K562 (cell line): Measurements from ENCODE around the gene RTL10. TPM values are rescaled to one million over a fixed set of nuclear protein-coding genes. Genes with fewer than 3 reads are reported as not detected.

Experiments used
- ASH1L ChIP-seq: fragments of 450-650 bp; IDR thresholded peaks from 2 replicates; pipeline ENCODE4 v1.6.1; 2018; ENCODE audit warnings: borderline replicate concordance, mild to moderate bottlenecking, low read depth; ENCODE audit not compliant: partially characterized antibody
- DDX20 ChIP-seq: fragments of 450-650 bp; IDR thresholded peaks from 2 replicates; pipeline ENCODE4 v1.6.1; 2016; ENCODE audit warnings: missing genetic modification characterization, low read depth, mild to moderate bottlenecking, missing compliant biosample characterization, moderate library complexity
- HIVEP1 ChIP-seq: fragments of 250-450 bp; sonication (Bioruptor Pico); IDR thresholded peaks from 2 replicates; pipeline ENCODE4 v1.4.0; 2020; ENCODE audit warnings: mild to moderate bottlenecking
- JUN ChIP-seq, 2 experiments: sonication (generic) in 1 of 2; formaldehyde crosslinking in 1 of 2; IDR thresholded peaks; 2 replicates each; pipeline versions ENCODE4 v1.6.1 to v1.8.0; 2012 to 2022; ENCODE audit warnings: borderline replicate concordance in 2 of 2, mild to moderate bottlenecking in 2 of 2, improper control_type of control experiment in 1 of 2, low read depth in 1 of 2, low read length in 1 of 2, missing genetic modification reagents in 1 of 2
- NCOR1 ChIP-seq: fragments of 450-650 bp; IDR thresholded peaks from 2 replicates; pipeline ENCODE4 v1.6.1; 2016; ENCODE audit warnings: mild to moderate bottlenecking, moderate library complexity
- NUFIP1 ChIP-seq: fragments of 450-650 bp; IDR thresholded peaks from 2 replicates; pipeline ENCODE4 v1.6.1; 2018; ENCODE audit not compliant: partially characterized antibody
- PHB ChIP-seq: fragments of 250-450 bp; sonication (Bioruptor Pico); IDR thresholded peaks from 2 replicates; pipeline ENCODE4 v1.5.0; 2021
- ZBTB7A ChIP-seq: IDR thresholded peaks from 2 replicates; pipeline ENCODE4 v1.6.1; 2011; ENCODE audit warnings: low read depth, mild to moderate bottlenecking, low read length, moderate library complexity, borderline replicate concordance; ENCODE audit not compliant: control insufficient read depth
- ZNF184 ChIP-seq: sonication (generic); formaldehyde crosslinking; IDR thresholded peaks from 2 replicates; pipeline ENCODE4 v1.5.0; 2020; ENCODE audit warnings: missing genetic modification reagents
- ZNF217 ChIP-seq: sonication (generic); formaldehyde crosslinking; IDR thresholded peaks from 2 replicates; pipeline ENCODE4 v1.8.0; 2022; ENCODE audit warnings: mild to moderate bottlenecking, missing genetic modification reagents
- ZNF584 ChIP-seq: fragments of 200-800 bp; sonication (Bioruptor generic); IDR thresholded peaks from 2 replicates; pipeline ENCODE4 v1.6.1; 2016; ENCODE audit warnings: low read depth, mild to moderate bottlenecking, missing genetic modification characterization, missing compliant biosample characterization
- polyA plus RNA-seq, 8 experiments: library from polyadenylated mRNA; depleted of rRNA in 4 of 8; stranded (reverse) in 5 of 8; unstranded in 3 of 8; fragments of >200 nt; fragmentation: Nextera tagmentation in 2 of 8; fragmentation: Illumina TruSeq in 1 of 8; extraction: Ambion mirVana in 2 of 8; extraction: Trizol in 1 of 8; gene quantifications; 2 replicates each; pipeline versions ENCODE4 v1.2.1 to v1.2.3, GENCODE V29; 2011 to 2014; ENCODE audit warnings: inconsistent platforms in 1 of 8, missing spikeins in 1 of 8
- total RNA-seq, 7 experiments: library from RNA; depleted of rRNA in 6 of 7; stranded (reverse); fragments of >200 nt in 6 of 7; fragmentation: Illumina TruSeq in 2 of 7; extraction: Trizol in 2 of 7; gene quantifications; 2 replicates each; pipeline versions ENCODE4 v1.2.1 to v1.2.3, GENCODE V29; 2011 to 2021; ENCODE audit warnings: low replicate concordance in 1 of 7
- TF ChIP-seq, protein P1 (sequence below): fragments of 450-650 bp; formaldehyde crosslinking; IDR thresholded peaks from 2 replicates; pipeline ENCODE4 v1.4.0; 2020; ENCODE audit warnings: mild to moderate bottlenecking, moderate library complexity
- TF ChIP-seq, protein P2 (sequence below): fragments of 150-350 bp; conservative IDR thresholded peaks from 2 replicates; pipeline ENCODE4 v1.6.1; 2014; ENCODE audit warnings: low read length
- TF ChIP-seq, protein P3 (sequence below): sonication (generic); formaldehyde crosslinking; IDR thresholded peaks from 2 replicates; pipeline ENCODE4 v1.8.1; 2023; ENCODE audit warnings: mild to moderate bottlenecking, missing genetic modification reagents
- TF ChIP-seq, protein P4 (sequence below): fragments of 450-650 bp; formaldehyde crosslinking; IDR thresholded peaks from 2 replicates; pipeline ENCODE4 v1.4.0; 2020; ENCODE audit warnings: mild to moderate bottlenecking, moderate library complexity
- TF ChIP-seq, protein P5 (sequence below): fragments of 200-800 bp; sonication (Bioruptor generic); IDR thresholded peaks from 2 replicates; pipeline ENCODE4 v1.6.1; 2017; ENCODE audit warnings: missing genetic modification characterization, missing compliant biosample characterization
- TF ChIP-seq, protein P6 (sequence below): fragments of 450-650 bp; formaldehyde crosslinking; conservative IDR thresholded peaks from 2 replicates; pipeline ENCODE4 v1.4.0; 2022; ENCODE audit warnings: mild to moderate bottlenecking, missing genetic modification characterization

The RTL10 gene
- total and polyA plus RNA-seq, 9 of the 15 experiments (the other 6 are each of a cell fraction or from before 2014, with no cell fraction given), result 19.8 to 75.5 (median 32.5) TPM

DNA sequence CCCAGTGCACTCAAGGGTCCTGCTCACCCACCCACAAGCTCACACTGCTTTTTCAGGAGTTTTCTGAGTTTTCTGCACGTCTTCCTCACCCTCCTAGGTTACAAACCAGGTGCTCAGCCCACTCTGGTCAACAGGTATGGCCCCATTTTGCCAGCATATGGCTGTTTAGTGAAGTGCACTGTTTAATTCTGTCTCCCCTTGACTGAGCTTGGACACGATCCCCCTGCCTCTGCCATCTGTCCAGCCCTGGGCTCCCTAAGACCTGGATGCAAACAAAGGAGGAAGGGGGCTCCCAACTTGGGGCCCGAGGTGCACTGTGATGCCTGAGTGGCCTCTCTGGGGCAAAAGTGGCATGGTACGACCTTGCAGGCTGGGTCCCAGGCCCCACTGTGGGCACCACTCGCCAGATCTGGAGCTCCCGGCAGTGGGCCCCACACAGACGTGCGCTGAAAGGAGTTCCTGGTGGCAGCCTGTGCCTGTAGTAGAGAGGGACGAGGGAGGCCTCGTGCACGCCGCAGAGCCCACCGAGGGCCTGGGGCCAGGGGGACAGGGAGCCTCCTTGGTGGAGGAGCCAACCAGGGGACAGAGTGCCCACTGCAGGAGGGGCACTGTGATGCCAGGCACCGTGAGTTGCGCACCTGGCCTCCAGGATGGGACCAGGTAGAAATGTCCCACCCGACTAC is 49.6 kb upstream of the RTL10 start (continued):
- TF ChIP-seq NCOR1 (no peak), ZNF217 (CRISPR knock-in tag) (no peak), ZNF184 (0 out of 2 replicates have a peak, but pooled peaks have one; percentile 41), JUN (IDR thresholded peaks at IDR 0.05; ENCODE audit: borderline replicate concordance, low read depth, low read length) (no peak), JUN (CRISPR knock-in tag; IDR thresholded peaks at IDR 0.05; ENCODE audit: borderline replicate concordance) (no peak), ZBTB7A (no peak), DDX20 (tag) (no peak), ASH1L (no peak), ZNF584 (no peak), PHB (CRISPR knock-in tag) (peak; percentile 33; the same call in 1 of the 2 replicates), NUFIP1 (no peak), HIVEP1 (CRISPR knock-in tag) (peak; percentile 65; the same call in 1 of the 2 replicates)
- TF ChIP-seq, protein P1, sequence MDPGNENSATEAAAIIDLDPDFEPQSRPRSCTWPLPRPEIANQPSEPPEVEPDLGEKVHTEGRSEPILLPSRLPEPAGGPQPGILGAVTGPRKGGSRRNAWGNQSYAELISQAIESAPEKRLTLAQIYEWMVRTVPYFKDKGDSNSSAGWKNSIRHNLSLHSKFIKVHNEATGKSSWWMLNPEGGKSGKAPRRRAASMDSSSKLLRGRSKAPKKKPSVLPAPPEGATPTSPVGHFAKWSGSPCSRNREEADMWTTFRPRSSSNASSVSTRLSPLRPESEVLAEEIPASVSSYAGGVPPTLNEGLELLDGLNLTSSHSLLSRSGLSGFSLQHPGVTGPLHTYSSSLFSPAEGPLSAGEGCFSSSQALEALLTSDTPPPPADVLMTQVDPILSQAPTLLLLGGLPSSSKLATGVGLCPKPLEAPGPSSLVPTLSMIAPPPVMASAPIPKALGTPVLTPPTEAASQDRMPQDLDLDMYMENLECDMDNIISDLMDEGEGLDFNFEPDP (CRISPR knock-in tag), result no peak
- TF ChIP-seq, protein P2, sequence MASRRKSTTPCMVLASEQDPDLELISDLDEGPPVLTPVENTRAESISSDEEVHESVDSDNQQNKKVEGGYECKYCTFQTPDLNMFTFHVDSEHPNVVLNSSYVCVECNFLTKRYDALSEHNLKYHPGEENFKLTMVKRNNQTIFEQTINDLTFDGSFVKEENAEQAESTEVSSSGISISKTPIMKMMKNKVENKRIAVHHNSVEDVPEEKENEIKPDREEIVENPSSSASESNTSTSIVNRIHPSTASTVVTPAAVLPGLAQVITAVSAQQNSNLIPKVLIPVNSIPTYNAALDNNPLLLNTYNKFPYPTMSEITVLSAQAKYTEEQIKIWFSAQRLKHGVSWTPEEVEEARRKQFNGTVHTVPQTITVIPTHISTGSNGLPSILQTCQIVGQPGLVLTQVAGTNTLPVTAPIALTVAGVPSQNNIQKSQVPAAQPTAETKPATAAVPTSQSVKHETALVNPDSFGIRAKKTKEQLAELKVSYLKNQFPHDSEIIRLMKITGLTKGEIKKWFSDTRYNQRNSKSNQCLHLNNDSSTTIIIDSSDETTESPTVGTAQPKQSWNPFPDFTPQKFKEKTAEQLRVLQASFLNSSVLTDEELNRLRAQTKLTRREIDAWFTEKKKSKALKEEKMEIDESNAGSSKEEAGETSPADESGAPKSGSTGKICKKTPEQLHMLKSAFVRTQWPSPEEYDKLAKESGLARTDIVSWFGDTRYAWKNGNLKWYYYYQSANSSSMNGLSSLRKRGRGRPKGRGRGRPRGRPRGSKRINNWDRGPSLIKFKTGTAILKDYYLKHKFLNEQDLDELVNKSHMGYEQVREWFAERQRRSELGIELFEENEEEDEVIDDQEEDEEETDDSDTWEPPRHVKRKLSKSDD, result no peak
- TF ChIP-seq, protein P3, sequence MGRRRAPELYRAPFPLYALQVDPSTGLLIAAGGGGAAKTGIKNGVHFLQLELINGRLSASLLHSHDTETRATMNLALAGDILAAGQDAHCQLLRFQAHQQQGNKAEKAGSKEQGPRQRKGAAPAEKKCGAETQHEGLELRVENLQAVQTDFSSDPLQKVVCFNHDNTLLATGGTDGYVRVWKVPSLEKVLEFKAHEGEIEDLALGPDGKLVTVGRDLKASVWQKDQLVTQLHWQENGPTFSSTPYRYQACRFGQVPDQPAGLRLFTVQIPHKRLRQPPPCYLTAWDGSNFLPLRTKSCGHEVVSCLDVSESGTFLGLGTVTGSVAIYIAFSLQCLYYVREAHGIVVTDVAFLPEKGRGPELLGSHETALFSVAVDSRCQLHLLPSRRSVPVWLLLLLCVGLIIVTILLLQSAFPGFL, result no peak
- TF ChIP-seq, protein P4, sequence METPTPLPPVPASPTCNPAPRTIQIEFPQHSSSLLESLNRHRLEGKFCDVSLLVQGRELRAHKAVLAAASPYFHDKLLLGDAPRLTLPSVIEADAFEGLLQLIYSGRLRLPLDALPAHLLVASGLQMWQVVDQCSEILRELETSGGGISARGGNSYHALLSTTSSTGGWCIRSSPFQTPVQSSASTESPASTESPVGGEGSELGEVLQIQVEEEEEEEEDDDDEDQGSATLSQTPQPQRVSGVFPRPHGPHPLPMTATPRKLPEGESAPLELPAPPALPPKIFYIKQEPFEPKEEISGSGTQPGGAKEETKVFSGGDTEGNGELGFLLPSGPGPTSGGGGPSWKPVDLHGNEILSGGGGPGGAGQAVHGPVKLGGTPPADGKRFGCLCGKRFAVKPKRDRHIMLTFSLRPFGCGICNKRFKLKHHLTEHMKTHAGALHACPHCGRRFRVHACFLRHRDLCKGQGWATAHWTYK (CRISPR knock-in tag), result no peak
- TF ChIP-seq, protein P5, sequence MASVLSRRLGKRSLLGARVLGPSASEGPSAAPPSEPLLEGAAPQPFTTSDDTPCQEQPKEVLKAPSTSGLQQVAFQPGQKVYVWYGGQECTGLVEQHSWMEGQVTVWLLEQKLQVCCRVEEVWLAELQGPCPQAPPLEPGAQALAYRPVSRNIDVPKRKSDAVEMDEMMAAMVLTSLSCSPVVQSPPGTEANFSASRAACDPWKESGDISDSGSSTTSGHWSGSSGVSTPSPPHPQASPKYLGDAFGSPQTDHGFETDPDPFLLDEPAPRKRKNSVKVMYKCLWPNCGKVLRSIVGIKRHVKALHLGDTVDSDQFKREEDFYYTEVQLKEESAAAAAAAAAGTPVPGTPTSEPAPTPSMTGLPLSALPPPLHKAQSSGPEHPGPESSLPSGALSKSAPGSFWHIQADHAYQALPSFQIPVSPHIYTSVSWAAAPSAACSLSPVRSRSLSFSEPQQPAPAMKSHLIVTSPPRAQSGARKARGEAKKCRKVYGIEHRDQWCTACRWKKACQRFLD (CRISPR knock-in tag), result no peak
- TF ChIP-seq, protein P6, sequence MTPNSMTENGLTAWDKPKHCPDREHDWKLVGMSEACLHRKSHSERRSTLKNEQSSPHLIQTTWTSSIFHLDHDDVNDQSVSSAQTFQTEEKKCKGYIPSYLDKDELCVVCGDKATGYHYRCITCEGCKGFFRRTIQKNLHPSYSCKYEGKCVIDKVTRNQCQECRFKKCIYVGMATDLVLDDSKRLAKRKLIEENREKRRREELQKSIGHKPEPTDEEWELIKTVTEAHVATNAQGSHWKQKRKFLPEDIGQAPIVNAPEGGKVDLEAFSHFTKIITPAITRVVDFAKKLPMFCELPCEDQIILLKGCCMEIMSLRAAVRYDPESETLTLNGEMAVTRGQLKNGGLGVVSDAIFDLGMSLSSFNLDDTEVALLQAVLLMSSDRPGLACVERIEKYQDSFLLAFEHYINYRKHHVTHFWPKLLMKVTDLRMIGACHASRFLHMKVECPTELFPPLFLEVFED (CRISPR knock-in tag), result no peak
